HG03469 (cell line): ENCODE measurements around the gene NAALADL2.
"Not testable (repeated sequence)": the region's sequence is repeated elsewhere in the genome, so short reads cannot be mapped to it uniquely, and the experiment has no call there.

Source experiments
- ATAC-seq: cut with Tn5 transposase; IDR thresholded peaks from one replicate; pipeline ENCODE4 v1.9.1; 2021; ENCODE audit warnings: mild to moderate bottlenecking, moderate library complexity, moderate number of reproducible peaks; ENCODE audit not compliant: unreplicated experiment

The NAALADL2 gene

DNA sequence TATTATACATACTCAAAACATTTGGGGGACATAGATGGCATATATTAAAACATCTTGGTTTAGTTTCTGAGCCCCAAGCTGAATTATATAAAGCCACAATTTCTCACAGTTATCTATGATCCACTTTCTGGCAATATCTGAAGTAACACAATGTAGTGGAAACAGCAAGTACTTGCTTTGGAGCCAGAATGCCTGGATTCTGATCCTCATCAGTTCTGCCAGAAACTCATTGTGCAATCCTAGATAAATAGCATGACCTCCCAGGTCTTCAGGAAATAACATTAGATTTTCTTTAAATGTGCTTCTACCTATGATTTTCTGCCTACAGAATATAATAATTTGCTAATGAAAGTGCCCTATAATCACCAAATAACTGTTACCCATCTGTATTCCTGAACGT is 544.9 kb downstream of the NAALADL2 start:
- ATAC-seq, result no peak

DNA sequence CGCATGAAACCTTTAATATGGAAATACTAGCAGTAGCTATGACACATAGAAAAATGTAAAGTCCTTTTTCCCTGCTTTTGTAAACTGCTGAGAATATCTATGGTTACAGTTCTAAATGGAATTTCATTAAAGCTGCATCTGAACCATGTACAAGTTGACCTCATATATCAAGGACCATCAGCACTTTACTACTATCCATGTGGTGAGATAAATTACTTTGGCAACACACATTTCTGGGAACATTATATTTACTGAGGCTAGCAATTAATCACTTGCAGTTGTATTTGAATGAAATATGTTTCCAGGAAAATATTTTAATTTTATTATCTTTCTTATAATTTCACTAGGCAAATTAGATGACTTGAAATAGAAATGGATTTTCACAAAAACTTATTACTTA is 545.5 kb downstream of the NAALADL2 start:
- no peak for ATAC-seq

DNA sequence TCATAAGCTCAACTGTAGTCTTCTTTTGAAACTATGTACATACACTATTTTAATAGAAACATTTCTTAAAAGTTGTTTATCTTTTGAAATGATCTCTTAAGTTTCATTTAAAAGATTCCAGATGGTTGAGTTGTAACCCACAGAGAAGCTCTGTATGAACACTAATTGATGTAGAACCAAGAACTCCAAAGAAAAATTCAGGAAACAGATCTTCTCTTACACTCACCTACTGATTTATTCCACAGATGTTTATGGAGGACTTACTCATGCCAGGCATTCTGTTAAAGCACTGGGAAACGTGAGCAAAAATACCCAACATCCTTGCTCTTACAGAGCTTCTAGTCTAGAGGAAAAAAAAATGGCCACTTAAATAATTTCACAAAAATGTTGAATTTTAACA is 551.1 kb downstream of the NAALADL2 start:
- no peak for ATAC-seq

DNA sequence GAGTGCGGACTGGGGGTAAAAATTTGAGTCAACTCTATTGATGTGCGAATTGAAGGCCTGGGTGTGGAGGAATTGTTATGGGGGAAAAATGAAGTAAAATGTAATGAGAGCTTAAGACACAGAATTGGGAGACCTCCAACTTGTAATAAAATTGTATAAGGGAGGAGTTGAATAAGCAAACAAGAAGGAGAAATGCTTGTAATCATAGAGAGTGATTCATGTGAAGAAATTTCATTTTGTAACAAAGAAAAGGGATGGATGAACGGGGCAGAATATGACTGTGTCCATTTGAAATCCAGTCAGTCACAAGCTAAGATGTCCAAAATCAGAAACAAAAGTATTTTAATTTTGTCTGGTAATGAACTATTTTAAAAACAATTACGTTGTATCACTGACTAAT is 552.3 kb downstream of the NAALADL2 start:
- no peak for ATAC-seq

DNA sequence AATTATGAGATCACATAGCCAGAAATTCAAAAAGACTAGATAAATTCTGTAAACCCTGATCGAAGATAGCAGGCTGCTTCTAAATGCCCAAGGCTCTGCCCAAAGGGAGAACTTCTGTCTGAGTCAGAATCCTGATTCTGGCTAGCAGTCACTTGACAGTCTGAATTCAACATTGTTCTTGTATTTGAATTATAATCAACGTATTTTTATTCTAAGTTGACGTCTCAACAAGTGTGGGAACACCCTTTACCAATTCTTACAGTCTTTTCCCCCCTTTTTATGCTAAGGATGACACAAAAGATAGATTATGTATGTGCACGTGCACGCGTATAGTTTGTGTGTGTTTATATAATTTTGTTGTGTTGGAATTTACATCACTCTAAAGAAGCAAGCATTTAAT is 552.8 kb downstream of the NAALADL2 start:
- ATAC-seq, result no peak

DNA sequence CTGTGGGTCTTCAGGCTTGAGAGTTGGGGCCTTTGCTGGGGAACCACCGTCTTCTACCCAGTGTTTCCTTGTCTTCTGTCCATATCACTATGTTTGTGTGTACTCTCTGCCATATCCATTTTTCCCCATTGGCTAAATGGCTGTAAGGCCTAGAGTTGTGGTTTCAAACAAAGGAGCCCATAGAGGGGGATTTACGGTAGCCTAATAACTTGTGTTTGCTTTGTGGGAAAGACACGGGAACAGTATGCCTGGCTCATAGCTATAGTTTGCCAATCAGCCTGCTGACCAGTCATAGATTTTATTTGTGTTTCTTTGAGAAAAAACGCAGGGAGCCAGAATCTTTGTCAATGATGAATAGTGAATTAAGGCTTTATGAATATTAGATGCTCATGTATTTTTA is 554.8 kb downstream of the NAALADL2 start:
- ATAC-seq, result no peak

DNA sequence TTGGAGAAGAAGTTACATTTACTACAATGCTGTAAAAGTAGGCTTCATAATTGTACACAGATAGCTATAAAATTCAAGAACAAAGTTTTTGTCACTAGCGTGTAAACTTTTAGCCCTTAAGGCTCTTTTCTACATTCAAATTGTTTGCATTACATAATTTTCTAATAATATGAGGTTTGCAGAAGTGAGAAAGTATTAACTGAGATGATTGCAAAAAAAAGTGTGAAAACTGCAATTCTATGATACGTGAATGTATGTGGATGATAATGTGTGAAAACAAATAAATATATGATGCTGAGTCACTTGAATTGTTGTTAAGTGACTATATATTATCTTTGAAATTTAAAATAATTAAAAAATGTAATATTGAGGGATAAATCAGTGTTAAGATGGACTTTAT is 557.5 kb downstream of the NAALADL2 start:
- ATAC-seq, result no peak

DNA sequence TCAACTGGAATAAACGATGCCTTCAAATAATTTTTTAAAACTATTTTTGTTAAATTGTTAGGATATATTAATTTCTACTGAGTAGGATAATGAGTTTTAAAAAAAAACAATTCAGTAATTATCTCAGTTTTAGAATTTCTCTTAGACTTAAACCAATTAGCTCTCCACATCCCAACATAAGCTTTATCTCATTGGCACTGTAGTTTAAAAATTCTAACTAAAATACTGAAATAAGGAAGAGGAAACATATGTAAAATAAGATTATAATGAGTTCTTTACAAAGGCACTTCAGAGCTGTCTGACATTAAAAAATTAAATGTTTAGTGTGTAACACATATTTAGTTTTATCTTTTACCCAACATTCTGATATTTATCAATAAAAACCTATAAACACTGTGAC is 558.3 kb downstream of the NAALADL2 start:
- ATAC-seq, result no peak

DNA sequence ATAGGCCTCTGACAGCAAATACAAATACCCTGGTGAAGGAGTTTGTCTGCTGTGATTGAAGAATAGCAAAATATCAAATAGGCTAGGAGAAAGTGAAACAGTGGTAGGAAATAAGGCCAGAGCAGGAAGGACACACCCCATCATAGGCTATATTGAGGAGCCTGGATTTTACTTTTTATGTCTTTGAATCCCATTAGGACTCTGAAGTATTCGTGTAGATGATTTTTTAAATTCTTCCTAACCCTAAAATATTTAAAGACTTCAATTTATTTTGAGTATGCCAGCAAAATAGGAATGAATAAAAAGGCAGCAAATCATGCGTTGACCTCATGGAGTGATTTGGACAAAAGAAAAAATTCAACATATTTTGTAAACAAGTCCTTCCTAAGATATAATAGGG is 562.8 kb downstream of the NAALADL2 start:
- ATAC-seq, result no peak

DNA sequence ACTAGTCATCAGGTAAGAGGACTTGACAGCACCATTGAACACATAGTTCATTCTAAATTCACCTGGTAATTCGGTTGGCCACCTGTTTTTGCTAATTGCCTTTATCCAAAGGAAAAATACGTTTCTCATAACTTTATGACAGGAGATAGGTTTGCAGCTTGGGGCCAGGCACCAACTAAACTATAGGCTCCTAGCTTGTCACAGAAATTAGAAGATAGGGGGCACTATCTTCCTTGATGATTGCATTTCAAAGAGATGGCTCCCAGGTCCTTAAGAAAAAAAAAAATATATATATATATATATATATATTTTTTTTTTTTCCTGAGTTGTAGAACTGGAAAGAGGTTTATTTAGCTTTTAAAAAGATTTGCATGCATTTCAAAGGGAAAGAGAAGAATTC is 563.6 kb downstream of the NAALADL2 start:
- no peak for ATAC-seq

DNA sequence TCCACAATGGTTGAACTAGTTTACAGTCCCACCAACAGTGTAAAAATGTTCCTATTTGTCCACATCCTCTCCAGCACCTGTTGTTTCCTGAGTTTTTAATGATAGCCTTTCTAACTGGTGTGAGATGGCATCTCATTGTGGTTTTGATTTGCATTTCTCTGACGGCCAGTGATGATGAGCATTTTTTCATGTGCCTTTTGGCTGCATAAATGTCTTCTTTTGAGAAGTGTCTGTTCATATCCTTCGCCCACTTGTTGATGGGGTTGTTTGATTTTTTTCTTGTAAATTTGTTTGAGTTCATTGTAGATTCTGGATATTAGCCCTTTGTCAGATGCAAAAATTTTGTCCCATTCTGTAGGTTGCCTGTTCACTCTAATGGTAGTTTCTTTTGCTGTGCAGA is 564.7 kb downstream of the NAALADL2 start:
- ATAC-seq, result not testable (repeated sequence)

DNA sequence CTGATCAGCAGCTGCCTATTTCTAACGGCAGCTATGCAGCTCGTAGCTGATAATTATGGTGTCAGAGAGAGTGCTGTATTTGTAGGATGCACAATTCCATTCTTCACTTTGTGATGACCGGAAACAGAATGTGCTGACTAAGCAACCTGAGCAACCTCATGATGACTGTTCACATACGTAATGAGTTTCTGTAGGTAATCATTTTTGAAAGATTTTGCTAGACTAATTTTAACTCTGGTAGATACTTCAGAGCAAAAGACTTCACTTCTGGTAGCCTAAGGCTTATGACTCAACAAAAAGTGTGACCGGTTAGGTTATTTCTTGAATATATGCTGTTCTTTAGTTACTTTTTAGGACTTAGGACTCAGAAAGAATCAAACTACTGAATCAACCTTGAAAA is 567.7 kb downstream of the NAALADL2 start:
- no peak for ATAC-seq

DNA sequence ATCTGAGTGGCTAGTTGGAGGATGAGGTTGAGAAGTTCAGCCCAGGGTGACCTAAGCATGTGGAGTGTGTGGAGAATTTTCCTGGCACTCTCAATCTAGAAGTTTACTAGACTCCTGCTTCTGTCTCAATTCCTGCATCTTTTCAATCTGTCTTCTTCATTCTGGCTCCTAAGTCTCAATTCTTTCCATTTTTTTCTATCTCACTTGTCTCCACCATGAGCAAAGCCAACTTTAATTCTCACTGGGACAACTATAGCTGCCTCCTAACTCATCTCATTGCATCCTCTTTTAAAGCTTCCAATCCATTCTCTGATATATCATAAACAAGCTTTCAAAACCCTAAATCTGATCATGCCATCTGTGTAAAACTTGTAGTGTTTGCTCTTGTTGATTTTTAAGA is 569.3 kb downstream of the NAALADL2 start:
- ATAC-seq, result no peak

DNA sequence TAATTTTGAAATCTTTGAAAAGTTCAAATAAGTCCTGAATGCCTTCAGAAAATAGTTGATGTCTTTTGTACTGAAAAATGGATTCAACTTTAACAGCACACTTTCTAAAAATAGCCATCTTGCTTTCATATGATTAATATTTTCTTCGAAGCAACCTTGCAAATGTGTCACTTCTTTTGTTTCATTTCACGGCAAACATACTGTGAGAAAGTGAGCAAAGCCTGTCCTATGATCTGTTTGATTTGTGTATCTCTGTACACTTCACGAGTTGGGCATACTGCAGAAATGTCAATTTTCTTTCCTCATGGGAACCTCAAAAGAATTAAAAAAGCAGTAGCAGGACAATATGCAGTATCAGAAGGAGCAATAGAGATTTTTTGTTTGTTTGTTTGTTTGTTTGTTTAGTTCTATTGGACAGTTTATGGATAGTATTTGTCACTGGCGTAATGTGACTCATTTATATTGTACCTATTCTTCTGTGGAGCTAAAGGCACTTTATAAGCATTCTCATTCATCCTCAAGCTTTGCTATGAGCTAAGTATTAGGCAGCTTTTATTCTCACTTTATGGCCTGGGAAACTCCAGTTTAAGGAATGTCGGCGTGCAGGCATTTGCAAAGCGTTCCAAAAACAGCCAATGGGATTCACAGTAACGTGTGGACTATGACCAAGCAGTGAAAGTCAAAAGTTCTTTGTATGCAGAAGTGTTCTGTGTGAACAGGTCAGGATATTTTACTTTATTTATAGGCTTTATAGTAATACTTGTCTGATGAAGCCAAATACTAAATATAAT is 572.0 kb downstream of the NAALADL2 start:
- ATAC-seq, result no peak

DNA sequence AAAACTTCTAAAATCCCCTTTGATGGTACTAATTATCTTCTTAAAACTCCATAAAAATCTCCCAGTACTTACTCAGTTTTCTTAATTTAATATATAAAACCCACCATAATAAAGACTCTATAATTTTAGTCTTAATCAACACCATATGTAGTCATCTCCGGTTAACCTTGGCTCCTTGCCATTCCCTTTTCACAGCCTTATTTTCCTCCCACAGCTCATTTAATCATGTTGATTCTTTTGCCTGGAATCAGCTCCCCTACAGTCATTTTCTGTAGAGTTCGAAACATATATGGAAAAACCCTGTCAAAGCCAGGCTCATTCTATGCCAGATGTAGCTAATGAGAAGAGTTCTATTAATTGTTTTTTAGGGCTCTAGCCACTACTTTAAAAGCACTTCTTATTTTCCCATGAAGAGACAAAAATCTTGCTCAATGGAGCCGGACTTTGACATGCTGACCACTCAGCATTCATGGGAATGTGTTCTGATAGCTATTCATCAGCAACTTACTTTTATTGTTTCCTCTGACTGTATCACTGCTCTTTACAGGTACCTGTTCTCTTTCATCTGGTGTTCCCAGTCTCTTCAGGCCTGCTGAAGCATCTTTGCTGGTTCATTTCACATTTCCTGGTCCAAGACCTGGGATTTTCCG is 573.4 kb downstream of the NAALADL2 start:
- ATAC-seq, result no peak

DNA sequence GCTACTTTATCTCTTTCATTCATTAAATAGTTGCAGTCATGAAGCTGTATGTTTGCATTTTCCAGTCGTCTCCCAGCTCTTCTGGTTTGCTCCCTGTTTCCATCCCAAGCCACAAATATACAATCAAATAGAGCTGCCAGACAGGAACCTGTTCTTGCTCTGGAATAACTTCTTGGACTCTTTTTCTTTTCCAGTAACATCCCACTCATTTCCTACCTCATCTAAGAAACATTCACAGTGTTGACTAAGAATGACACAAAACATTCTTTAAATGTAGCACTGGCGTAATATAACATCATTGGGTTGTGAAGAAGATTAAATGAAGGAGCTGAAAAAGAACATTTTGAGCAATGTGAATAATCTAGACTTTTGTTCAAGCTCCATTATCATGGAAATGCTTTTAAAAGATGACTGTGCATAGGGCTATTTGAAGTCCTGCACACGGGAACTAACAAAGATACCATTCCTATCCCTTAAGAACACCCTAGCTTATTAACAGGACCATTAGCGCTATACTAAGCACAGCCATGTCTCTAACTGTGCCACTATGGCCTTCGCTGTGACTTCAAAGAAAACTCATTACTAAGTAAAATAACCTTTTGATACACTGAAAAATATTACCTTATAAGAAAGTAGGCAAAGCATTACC is 574.0 kb downstream of the NAALADL2 start:
- no peak for ATAC-seq

DNA sequence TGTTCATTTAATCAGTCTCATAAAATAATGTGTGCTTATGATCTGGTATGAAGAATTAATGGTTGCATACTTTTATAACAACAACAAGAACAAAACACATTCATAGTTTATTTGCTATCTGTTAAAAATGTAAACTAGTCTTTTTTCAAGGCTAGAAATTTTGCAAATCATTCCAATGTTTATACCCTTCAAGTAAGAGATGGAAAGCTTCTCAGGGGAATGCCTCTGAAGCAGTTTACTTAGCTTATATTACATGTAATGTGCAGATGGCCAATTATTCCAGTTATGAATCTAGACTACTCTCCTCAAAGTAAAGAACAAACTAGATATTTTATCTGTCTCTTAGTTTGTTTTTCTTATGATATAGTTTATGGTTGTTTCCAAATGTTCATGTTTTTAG is 575.4 kb downstream of the NAALADL2 start:
- no peak for ATAC-seq

DNA sequence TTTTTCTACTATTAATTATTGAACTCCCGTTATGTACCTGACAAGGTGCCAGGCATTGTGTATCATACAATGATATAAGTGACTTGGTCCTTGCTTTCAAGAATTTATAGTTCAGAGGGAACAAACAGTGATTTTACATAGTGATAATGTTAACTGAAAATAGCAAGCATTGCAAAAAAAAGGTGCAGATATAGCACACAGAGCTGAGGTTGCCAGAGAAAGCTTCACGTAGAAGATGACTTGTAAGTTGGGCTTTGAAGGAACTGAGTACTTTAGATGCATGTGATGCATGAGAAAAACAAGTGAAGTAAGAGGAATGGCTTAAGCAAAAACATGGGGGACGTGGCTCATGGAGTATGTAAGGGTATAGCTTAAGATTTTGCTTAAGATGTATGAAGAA is 584.5 kb downstream of the NAALADL2 start:
- no peak for ATAC-seq

DNA sequence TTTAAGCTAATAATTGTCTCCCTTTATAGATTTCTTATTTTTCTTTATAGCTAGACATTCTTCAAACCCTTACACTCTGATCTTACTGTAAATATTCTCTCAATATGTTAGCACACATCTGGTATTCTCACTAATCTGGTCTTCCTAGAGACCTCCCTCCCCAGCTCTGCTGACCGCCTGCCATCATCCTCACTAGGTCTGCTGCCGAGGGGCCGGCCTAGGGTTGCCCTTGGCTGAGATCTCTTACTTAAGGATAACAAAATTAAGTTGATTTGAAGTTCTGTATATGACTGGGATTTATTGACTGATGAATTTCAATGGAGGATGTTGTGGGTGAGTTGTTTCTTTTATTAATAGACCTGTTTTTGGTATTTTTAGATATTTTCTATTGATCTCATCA is 586.6 kb downstream of the NAALADL2 start:
- no peak for ATAC-seq

DNA sequence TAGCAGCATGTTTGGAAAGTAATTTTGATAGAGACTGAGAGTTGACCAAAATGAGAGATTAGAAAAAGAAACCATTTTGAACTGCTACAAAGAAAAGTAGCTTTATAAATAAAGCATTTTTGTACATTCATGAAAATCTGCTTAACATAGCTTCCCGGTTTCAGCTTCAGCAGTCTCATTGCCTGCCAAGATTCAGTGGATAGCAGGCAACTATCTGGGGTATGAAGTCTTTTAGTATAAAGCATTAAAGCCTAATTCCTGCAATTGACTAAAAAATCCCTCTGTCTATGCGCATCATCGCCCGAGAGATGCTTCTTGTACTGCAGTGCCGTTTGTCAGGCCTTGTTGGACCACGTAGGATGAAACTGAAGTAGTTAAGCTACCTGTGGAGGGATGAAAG is 588.4 kb downstream of the NAALADL2 start:
- ATAC-seq, result no peak

DNA sequence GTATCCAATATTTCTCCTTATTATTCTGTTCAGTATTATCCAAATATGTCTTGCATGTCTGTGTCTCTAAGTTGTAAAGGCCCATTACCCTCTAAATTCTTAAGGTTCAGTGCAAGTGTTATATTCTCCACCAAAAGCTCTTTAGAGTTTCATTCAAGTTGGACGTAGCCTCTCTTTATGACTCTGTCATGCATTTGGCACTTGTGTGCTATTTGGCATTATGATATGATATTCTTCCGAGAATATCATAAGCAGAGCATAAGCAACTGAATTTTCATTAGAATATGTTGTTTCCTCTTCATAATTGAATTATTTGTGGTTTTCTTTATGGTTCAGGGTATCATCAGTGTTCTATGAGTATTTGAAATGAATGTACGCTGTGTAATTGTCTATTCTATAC is 594.2 kb downstream of the NAALADL2 start:
- no peak for ATAC-seq

DNA sequence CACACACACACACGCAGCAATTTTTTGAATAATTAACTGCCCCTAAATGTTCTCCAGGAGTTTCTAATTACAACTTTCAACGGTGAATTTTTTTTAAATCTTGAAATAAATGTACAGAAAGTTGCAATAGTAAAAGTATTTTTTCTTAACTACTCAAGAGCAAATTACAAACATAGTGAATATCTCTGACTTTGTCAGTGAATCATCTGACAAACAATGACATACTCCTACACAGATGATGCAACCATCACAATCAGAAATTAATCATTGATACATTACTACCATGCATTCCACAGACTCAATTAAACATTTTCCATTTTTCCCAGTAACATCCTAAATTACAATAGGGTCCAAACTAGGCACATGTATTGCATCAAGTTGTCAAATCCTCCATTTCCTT is 597.3 kb downstream of the NAALADL2 start:
- ATAC-seq, result no peak
